ENCODE measurements around the gene EIF3L. TPM values are rescaled to one million over a fixed set of nuclear protein-coding genes. Genes with fewer than 3 reads are reported as not detected.

EIF3L gene
- total and polyA plus RNA-seq, 2 of the 8 experiments (the other 6 are each of a cell fraction or from before 2014, with no cell fraction given): 639 to 886 TPM

- no peak for TF ChIP-seq NRF1 (IDR thresholded peaks at IDR 0.05; ENCODE audit: low read depth, low read length)
- TF ChIP-seq SP4 (IDR thresholded peaks at IDR 0.05; ENCODE audit: low read length): no peak
- TF ChIP-seq BRCA1 (IDR thresholded peaks at IDR 0.05; ENCODE audit: low read depth, low read length): no peak
- TF ChIP-seq POU5F1 (IDR thresholded peaks at IDR 0.05; ENCODE audit: low read depth, low read length): no peak
- TF ChIP-seq EP300 (IDR thresholded peaks at IDR 0.05; ENCODE audit: borderline replicate concordance in 1 of 2, low read depth in 2 of 2, low read length in 2 of 2): no peak
- TF ChIP-seq E2F6 (IDR thresholded peaks at IDR 0.05): no peak
- no peak for TF ChIP-seq CREB1 (IDR thresholded peaks at IDR 0.05)
- TF ChIP-seq GABPA (IDR thresholded peaks at IDR 0.05; ENCODE audit: borderline replicate concordance, insufficient read depth, low read length): no peak
- TF ChIP-seq SRF (IDR thresholded peaks at IDR 0.05; ENCODE audit: low read depth, low read length): no peak
These were observed 1.6 kb downstream of the EIF3L start (continued) for GRCh38 chr22:37850801-37851200.
